Stomach (tissue), 4 donors: ENCODE data around the gene SEMA3F.

Experiments used
- EP300 ChIP-seq: sonication (generic); formaldehyde crosslinking; IDR thresholded peaks from one replicate; pipeline ENCODE4 v1.6.1; 2017; ENCODE audit warnings: antibody characterized with exemption
- POLR2A ChIP-seq, 4 donors: fragments of 450-650 bp; IDR thresholded peaks; one replicate each; pipeline ENCODE4 v1.6.1; 2016; ENCODE audit warnings: antibody characterized with exemption in 4 of 4, control low read depth in 2 of 4, mild to moderate bottlenecking in 1 of 4, moderate library complexity in 1 of 4
- TF ChIP-seq, protein P1 (sequence below), 7 experiments: fragments of 450-650 bp in 4 of 7; fragments of 200-600 bp in 3 of 7; sonication (generic) in 3 of 7; IDR thresholded peaks; one replicate each; pipeline ENCODE4 v1.5.1; 2016 to 2019; ENCODE audit warnings: antibody characterized with exemption in 7 of 7, control low read depth in 2 of 7, mild to moderate bottlenecking in 1 of 7

DNA sequence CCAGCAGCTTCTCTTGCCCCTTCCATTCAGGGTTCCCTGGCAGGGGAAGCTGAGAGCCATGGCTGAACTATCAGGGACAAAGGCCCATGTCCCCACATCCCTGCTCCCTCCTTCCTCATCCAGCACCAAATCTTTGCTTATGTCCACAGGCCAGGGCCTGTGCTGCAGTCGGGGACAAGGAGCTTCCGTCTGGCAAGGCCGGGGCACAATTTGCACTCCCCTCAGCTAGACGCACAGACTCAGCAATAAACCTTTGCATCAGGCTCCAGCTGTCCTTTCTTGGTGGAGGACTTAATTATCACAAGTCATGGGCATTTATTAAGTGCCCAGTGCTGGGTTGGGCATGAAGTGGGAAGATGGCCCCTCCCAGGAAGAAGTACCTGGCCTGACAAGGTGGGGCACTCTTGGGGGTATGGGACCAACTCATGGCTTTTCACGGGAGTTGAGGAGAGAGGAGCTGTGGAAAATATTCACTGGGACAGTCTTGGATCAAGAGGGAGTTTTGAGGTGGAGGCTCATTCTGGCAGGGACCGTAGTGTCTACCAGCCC, 41.2 kb downstream of the SEMA3F start:
- TF ChIP-seq EP300, result no peak
- TF ChIP-seq, protein P1, sequence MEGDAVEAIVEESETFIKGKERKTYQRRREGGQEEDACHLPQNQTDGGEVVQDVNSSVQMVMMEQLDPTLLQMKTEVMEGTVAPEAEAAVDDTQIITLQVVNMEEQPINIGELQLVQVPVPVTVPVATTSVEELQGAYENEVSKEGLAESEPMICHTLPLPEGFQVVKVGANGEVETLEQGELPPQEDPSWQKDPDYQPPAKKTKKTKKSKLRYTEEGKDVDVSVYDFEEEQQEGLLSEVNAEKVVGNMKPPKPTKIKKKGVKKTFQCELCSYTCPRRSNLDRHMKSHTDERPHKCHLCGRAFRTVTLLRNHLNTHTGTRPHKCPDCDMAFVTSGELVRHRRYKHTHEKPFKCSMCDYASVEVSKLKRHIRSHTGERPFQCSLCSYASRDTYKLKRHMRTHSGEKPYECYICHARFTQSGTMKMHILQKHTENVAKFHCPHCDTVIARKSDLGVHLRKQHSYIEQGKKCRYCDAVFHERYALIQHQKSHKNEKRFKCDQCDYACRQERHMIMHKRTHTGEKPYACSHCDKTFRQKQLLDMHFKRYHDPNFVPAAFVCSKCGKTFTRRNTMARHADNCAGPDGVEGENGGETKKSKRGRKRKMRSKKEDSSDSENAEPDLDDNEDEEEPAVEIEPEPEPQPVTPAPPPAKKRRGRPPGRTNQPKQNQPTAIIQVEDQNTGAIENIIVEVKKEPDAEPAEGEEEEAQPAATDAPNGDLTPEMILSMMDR (IDR thresholded peaks at IDR 0.05), result no peak
- TF ChIP-seq POLR2A (IDR thresholded peaks at IDR 0.05), result no peak
